SKM-1 (cell line): ENCODE data around the gene IL17RE.

Experiments used
- DNase-seq: peaks from one replicate; lab custom pipeline; 2025; ENCODE audit not compliant: unreplicated experiment; lab: John Stamatoyannopoulos, UW

The IL17RE gene

DNA sequence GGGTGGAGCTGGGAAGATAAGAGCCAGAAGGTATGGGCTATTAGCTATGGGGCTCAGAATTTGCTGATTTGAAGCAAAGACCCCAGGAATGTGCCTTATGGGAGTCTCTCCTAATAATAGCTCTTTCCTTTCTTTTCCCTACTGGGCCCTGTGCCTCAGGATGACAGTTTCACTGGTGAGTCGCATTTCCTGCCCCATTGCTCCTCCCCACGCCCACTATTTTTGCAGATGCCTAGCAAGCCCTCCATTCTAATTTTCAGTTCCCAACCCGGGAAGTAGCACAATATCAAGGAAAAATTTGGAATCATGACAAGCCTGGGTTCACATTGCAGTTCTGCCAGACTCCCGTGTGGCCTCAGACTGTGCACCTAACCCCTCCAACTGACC lies 583 bp downstream of the IL17RE start:
- DNase-seq = no peak

DNA sequence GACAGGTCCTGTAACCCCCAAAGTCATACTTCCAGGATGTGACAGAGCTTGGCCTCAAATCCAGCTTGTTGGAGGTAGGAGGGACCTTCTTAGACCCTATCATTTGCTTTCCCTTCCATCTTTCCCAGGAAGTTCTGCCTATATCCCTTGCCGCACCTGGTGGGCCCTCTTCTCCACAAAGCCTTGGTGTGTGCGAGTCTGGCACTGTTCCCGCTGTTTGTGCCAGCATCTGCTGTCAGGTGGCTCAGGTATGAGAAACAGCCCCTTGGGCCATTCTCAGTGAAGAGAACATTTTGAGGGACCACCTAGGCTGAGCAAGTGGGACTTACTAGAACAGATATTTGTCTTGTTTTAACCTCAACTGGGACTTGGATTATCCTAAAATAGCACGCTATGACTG lies 1.3 kb downstream of the IL17RE start:
- DNase-seq = no peak

DNA sequence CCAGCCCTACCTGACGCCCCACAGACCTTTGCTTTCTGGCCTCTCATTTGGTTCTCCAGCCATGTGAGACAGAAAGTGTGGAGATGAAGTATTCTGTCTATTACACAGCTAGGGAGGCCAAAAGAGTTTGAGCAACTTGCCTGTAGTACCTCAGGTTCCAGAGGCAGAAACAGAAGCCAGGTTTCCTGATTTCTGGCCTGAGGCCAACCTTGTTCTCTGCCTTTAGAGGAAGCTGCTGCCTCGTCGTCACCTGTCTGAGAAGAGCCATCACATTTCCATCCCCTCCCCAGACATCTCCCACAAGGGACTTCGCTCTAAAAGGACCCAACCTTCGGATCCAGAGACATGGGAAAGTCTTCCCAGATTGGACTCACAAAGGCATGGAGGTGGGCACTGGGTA lies 3.8 kb downstream of the IL17RE start:
- no peak for DNase-seq

DNA sequence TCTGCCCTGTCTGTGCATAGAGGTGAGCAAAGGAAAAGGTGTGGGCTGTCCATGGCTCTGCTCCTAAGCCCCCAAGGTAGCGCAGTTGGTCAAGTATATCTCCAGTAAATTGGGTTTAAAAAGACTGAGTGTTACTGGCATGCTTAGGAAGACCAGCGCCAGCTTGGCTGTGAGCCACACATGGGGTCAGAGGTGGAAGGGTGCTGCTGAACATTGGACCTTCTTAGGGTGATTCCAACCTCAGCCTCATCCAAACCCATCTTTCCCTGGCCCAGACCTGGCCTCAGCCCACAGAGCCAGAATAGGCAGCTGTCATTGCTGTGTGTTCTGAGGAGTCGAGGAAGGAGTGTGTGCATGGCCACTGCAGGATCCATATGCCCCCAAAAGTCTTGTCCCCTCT lies 5.6 kb downstream of the IL17RE start:
- DNase-seq = no peak

DNA sequence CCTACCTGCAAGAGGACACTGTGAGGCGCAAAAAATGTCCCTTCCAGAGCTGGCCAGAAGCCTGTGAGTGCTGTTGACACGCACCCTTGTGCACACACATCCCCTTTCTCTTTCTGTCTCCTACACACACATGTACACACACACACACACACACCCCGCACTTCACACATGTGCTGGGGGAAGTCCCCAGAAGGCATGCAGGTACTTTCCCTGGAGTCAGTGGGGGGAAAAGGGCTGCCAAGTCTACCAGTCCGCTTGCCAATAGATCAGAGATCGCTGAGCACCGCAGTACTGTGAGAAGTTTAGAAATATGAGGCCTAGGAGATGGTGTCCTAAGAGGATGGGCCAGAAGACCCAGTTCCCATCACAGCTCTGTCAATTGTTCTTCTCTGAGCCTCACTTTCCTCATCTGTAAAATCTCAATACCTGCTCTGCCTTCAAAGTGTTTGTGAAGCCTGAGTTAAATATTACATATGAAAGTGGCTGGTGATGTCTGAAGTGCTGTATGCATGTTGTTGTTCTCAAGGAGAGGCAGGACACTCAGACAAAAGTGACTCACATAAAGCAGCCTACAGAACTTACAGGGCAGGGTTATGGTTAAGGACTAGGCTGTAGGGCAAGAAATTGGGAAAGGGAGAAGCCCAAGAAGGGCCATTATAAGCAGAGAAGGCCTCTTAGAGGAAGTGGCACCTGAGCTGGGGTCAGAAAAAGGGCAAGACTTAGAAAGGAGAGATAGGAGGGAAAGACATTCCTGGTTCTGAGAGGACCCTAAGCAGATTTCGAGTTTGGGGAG lies 6.8 kb downstream of the IL17RE start:
- DNase-seq = no peak

DNA sequence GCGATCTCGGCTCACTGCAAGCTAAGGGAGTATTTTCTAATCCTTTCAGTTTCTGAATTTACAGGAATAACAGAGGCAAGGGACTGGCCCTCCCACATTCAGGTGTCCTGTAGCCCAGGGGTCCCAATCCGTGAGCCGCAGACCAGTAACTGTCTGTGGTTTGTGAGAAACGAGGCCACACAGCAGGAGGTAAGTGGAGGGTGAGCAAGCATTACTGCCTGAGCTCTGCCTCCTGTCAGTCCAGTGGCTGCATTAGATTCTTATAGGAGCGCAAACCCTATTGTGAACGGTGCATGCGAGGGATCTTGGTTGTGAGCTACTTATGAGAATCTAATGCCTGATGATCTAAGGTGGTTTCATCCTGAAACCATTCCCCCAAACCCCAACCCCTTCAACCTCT lies 9.2 kb downstream of the IL17RE start:
- DNase-seq = no peak

DNA sequence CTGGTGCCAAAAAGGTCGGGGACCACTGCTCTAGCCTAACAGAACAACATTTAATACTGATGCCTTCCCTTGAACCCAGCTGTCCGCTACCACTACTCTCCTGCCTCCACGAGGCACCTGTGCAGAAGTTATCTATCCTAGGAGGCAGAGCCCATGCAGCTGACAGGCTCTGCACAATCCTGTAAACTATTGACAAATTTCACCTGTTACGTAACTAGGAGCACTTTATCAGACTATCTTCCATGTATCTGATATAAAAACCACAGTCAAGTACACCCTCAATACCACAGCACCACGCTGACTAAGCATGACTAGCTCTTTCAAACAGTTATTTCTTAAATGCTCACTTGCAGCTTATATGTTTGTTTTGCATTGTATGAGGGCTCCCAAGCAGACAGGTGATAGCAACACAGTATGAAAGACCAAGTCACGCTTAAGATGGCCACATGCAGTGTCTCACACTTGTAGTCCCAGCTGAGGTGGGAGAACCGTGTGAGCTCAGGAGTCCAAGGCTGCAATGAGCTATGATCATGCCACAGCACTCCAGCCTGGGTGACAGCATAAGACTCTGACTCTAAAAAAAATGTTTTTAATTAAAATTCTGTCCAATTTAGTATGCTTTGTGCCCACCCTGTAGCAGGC lies 9.8 kb downstream of the IL17RE start:
- peak; percentile 28 for DNase-seq

DNA sequence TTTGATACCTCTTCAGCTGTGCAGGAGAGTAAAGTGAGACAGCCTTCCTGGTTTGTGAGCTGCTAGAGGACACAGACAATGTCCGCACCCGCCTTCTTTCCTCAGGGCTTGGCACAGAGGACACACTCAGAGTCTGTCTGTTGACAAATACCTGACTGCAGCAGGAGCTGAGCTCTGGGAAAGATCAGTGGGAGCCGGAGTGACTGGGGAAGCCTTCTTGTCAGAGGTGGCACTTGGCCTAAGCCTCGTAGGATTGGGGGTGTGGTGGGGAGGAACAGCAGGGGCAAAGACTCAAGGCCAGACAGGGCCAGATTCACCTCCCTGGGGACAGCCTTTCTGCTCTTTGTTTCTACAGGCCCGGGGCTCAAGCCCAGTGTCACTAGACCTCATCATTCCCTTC lies 11.0 kb downstream of the IL17RE start:
- DNase-seq = no peak

DNA sequence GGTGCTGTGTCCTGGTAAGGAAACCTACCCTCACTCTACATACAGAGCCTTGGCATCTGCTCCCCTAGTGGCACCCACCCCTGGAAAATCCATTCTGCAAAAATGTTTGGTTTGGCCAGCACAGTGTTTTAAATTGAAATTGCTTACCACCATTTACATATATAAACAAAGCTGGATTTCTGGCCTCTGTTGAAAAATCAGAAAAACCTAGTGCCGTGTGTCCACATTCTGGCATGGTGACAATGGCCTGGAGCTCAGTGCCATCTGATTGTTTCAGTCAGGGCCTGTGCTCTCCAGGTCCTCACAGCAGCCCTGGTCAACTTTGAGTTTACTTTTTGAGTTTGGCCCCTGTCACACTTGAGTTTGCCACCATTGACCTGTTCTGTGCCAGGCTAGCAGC lies 11.4 kb downstream of the IL17RE start:
- no peak for DNase-seq

DNA sequence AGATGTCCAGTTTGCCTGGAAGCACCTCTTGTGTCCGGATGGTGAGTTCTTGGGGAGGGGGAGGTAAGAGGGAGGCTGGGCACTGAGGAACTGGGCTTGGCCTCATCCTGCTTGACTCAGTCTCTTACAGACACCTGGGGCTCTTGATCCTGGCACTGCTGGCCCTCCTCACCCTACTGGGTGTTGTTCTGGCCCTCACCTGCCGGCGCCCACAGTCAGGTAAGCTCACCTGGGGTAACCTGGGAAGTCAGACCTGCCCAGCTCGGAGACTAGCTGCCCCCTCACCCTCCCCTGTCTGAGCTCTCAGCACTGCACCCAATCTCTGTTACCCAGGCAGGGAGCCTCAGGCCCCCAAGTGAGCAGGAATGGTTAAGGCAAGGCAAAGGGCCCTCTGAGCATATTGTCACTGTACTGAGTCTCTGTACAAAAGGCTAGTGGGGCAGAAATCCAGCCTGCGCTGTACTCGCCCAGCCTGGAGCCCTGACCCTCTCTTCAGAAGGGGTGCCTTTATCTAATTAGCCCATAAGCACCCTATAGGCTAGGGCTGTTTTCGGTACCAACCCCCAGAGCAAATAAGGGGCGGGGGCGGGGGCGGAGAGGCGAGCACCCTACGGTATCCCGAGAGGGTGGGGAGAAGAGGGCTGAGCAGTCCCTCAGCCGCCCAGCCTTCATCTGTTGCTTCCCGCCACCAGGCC lies 12.1 kb downstream of the IL17RE start:
- no peak for DNase-seq

DNA sequence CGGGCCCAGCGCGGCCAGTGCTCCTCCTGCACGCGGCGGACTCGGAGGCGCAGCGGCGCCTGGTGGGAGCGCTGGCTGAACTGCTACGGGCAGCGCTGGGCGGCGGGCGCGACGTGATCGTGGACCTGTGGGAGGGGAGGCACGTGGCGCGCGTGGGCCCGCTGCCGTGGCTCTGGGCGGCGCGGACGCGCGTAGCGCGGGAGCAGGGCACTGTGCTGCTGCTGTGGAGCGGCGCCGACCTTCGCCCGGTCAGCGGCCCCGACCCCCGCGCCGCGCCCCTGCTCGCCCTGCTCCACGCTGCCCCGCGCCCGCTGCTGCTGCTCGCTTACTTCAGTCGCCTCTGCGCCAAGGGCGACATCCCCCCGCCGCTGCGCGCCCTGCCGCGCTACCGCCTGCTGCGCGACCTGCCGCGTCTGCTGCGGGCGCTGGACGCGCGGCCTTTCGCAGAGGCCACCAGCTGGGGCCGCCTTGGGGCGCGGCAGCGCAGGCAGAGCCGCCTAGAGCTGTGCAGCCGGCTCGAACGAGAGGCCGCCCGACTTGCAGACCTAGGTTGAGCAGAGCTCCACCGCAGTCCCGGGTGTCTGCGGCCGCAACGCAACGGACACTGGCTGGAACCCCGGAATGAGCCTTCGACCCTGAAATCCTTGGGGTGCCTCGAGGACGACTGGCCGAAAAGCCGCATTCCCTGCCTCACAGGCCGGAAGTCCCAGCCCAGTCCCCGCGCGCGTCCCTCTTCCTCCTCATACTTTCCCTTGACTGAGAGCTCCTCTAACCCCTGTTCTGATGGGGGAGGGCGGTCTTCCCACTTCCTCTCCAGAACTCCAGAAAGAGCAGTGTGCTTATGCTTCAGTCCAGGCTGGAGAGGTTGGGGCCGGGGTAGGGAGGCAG lies 12.8 kb downstream of the IL17RE start:
- no peak for DNase-seq

DNA sequence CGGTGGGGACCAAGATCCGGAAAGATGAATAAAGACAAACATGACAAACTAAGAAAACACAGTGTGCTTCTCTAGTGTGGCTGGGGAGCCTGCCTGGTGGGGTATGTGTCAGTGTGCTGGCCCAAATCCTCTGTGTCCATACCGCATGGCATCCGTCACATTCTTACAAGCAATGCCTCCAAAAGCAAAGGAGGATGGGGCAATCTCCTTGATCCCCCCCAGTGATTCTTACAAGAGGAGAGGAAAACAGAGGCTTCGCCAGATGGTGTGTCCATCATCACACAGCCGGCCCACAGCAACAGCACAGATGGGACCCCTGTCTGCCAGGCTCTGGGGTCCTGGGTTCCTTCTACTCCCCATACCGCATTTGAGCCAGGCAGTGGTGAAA lies 13.7 kb downstream of the IL17RE start:
- no peak for DNase-seq

DNA sequence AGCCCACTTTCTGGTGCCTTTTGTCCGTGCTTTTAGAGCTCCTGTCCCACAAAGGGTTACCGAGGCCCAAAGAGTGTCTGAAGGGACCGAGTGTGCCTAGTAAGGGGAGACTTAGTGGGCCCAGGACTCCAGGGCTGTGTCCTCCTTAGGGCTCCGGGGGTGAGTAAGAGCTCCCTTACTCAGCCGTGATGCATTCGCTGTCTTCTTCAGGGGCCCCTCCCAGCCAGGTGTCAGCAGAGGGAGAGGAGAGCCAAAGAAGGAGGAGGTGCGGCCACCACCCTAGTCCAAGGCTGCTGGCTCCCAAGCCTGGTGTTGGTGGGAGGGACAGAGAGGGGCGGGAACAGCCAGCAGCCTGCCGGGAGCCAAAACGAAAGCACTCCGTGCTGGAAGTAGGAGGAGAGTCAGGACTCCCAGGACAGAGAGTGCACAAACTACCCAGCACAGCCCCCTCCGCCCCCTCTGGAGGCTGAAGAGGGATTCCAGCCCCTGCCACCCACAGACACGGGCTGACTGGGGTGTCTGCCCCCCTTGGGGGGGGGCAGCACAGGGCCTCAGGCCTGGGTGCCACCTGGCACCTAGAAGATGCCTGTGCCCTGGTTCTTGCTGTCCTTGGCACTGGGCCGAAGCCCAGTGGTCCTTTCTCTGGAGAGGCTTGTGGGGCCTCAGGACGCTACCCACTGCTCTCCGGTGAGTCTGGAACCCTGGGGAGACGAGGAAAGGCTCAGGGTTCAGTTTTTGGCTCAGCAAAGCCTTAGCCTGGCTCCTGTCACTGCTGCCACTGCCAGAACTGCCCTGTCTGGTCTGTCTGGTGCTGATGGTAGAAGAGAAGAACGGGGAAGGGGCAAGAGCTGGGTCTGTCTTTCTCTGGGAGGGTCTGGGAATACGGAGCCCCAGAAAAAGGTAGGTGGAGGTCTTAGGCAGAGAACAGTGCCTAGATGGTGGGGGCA lies 14.4 kb downstream of the IL17RE start, which contains the start of gene IL17RC:
TSS of gene IL17RC (plus strand) at position 365 of the 947 bp plus-strand sequence. CDS start at position 583, 218 bp downstream.
- DNase-seq = no peak

DNA sequence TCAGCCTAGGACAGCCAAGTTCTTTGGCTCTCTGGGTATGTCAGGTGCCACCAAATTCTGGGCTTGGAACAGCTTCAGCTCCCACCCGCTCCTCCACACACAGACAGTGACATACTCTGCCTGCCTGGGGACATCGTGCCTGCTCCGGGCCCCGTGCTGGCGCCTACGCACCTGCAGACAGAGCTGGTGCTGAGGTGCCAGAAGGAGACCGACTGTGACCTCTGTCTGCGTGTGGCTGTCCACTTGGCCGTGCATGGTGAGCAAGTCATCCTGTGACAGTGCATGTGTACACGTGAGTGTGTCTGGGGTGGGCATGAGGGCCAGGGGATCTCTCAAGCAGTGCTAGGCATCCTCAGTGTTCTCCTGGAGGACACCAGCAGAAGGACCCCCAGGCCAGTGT lies 15.2 kb downstream of the IL17RE start:
- no peak for DNase-seq

DNA sequence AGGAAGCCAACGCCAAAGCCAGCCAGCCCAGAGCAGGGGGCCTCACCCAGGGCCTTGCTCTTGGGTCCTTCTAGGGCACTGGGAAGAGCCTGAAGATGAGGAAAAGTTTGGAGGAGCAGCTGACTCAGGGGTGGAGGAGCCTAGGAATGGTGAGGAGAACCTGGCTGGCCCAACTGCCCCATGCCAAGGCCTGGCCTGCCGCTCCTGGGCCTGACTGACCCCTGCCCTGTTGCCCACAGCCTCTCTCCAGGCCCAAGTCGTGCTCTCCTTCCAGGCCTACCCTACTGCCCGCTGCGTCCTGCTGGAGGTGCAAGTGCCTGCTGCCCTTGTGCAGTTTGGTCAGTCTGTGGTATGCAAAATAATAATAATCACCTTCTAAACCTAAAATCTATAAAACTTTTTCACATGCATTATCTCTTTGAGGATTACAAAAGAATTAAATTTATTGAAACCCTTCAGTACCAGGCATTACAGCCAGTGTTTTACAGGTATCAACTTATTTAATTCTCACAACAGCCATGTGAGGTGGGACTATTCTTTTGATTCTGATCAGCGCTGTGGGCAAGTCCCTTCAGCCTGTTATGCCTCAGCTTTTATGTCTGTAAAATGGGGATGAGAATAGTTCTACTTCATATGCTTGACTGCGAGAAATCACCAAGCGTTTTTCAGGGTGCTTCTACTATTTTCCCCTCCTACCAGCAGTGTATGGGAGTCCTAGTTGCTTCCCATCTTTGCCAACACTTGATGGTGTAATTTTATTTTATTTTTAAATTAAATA lies 15.8 kb downstream of the IL17RE start:
- DNase-seq = no peak

DNA sequence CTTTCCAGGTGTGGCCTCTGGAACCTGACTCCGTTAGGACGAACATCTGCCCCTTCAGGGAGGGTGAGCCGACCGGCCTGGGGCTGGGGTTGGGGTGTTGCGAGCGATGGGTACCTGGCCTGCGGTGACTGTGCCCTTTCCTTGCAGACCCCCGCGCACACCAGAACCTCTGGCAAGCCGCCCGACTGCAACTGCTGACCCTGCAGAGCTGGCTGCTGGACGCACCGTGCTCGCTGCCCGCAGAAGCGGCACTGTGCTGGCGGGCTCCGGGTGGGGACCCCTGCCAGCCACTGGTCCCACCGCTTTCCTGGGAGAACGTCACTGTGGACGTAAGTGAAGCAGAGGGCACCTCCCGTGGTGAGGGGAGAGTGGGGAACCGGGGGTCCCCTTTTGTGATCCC lies 25.5 kb downstream of the IL17RE start:
- no peak for DNase-seq

DNA sequence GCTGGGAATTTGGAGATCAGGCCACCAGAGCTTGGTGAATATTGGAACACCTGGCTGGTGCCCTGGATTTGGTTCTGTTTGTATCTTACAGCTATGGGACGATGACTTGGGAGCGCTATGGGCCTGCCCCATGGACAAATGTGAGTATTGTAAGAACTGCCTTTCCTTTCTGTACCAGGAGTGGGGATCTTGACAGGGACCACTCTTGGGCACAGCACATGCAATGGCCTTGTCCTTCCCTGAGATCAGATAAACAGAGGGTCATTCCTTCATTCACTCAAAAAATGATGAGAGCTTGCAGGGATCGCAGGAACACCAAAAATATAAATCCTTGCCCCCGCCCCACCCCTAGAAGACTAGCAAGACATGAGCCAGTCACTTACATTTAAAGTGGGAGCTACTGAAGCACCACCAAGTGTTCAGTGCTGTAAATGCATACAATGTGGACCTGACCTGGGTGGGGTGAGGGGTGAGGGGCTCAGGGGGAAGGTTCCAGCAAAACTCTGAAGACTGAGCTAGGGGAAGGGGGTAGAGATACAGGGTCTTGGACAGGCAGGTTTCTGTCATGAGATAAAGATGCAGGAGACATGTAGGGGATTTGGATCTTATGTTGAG lies 28.3 kb downstream of the IL17RE start:
- DNase-seq = no peak

DNA sequence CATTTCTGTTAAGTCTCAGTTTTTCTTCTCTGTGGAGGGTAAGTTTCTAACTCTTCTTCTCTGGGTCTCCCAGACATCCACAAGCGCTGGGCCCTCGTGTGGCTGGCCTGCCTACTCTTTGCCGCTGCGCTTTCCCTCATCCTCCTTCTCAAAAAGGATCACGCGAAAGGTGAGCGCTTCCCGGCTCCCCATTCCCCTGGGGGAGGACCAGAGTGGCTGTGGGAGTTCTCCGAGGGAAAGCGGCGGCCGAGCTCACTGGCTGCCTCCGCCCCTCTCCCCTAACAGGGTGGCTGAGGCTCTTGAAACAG lies 29.8 kb downstream of the IL17RE start:
- DNase-seq = no peak
